ENCODE measurements around the gene BCAS1.

DNA sequence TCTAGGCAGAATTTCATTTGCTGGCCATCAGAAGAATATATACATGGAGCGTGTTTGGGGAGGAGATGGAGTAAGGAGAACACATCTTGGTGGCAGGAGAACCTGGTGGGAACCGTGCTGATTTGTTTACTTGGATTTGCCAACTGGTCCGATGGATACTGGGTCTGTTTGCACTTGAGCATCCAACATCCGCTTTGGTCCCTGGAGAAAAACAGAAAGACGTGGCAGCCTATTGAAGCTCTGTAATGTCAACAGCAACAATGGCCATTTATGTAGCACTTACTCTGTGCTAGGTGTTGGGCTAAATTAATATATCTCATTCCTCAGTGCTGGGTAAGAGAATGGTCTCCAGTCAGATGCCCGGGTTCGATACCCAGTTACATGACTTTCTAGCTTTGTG, 125.6 kb downstream of the BCAS1 start:
- no peak for TF ChIP-seq YY1 (IDR thresholded peaks at IDR 0.05; ENCODE audit: low read depth)
- TF ChIP-seq, protein P1, sequence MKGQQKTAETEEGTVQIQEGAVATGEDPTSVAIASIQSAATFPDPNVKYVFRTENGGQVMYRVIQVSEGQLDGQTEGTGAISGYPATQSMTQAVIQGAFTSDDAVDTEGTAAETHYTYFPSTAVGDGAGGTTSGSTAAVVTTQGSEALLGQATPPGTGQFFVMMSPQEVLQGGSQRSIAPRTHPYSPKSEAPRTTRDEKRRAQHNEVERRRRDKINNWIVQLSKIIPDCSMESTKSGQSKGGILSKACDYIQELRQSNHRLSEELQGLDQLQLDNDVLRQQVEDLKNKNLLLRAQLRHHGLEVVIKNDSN (IDR thresholded peaks at IDR 0.05) = no peak
